Activated CD4-positive, alpha-beta T cell treated with anti-CD3 and anti-CD28 coated beads for 48 hours (primary cell): ENCODE measurements around the gene SMIM5.
A peak's percentile ranks its signal among the peaks of the same experiment; 100 is the strongest.

ENCODE experiments used
- DNase-seq: peaks from one replicate; pipeline ENCODE4 v3.0.0-alpha.2; 2020

The SMIM5 gene

GRCh38 chr17:75642182-75642783 is 9.0 kb downstream of the SMIM5 start:
- DNase-seq: no peak

GRCh38 chr17:75642784-75643642 is 9.8 kb downstream of the SMIM5 start:
- DNase-seq: no peak

- DNase-seq: no peak
Measured at GRCh38 chr17:75643643-75644017, 10.4 kb downstream of the SMIM5 start.

GRCh38 chr17:75645501-75645888 is 12.3 kb downstream of the SMIM5 start:
- no peak for DNase-seq

- DNase-seq: no peak
Measured at GRCh38 chr17:75645889-75646637, 12.8 kb downstream of the SMIM5 start.

- no peak for DNase-seq
Measured at GRCh38 chr17:75646638-75646992, 13.4 kb downstream of the SMIM5 start.

GRCh38 chr17:75647061-75647460 is 13.8 kb downstream of the SMIM5 start:
- DNase-seq: no peak

GRCh38 chr17:75647921-75648320 is 14.7 kb downstream of the SMIM5 start:
- DNase-seq: no peak

- no peak for DNase-seq
Measured at GRCh38 chr17:75649687-75650086, 16.5 kb downstream of the SMIM5 start.

- no peak for DNase-seq
Measured at GRCh38 chr17:75650874-75651273, 17.6 kb downstream of the SMIM5 start.

- no peak for DNase-seq
Measured at GRCh38 chr17:75652341-75652740, 19.1 kb downstream of the SMIM5 start.

GRCh38 chr17:75652934-75653549 is 19.8 kb downstream of the SMIM5 start:
- DNase-seq: peak; percentile 31

- no peak for DNase-seq
Measured at GRCh38 chr17:75654176-75654575, 20.9 kb downstream of the SMIM5 start.

- DNase-seq: no peak
Measured at GRCh38 chr17:75658237-75658636, 25.0 kb downstream of the SMIM5 start.

- DNase-seq: no peak
Measured at GRCh38 chr17:75661531-75661930, 28.3 kb downstream of the SMIM5 start.

GRCh38 chr17:75662511-75662910 is 29.3 kb downstream of the SMIM5 start:
- DNase-seq: no peak

GRCh38 chr17:75664099-75664549 is 30.9 kb downstream of the SMIM5 start:
- DNase-seq: no peak

- DNase-seq: no peak
Measured at GRCh38 chr17:75665981-75666380, 32.7 kb downstream of the SMIM5 start.

- peak; percentile 98 for DNase-seq
Measured at GRCh38 chr17:75666959-75667790, 33.9 kb downstream of the SMIM5 start, which contains the start of the genes RECQL5 and SAP30BP. Gene RECQL5 (minus strand): TSS chr17:75667154. CDS start chr17:75666557, 597 bp downstream. Gene SAP30BP (plus strand): TSS chr17:75667338. CDS start chr17:75667373, 35 bp downstream.

GRCh38 chr17:75667825-75668224 is 34.6 kb downstream of the SMIM5 start:
- no peak for DNase-seq

- DNase-seq: no peak
Measured at GRCh38 chr17:75668489-75668888, 35.3 kb downstream of the SMIM5 start.

- no peak for DNase-seq
Measured at GRCh38 chr17:75670868-75671267, 37.6 kb downstream of the SMIM5 start.
